Activated CD4-positive, CD25-positive, alpha-beta regulatory T cell (primary cell): ENCODE results near the gene FAM131C.
A peak's percentile ranks its signal among the peaks of the same experiment; 100 is the strongest.
"Not testable (repeated sequence)": the region's sequence is repeated elsewhere in the genome, so short reads cannot be mapped to it uniquely, and the experiment has no call there.

Source experiments
- DNase-seq, 4 experiments: peaks; one replicate each; lab custom pipeline; 2025; lab: John Stamatoyannopoulos, UW

The FAM131C gene

DNA sequence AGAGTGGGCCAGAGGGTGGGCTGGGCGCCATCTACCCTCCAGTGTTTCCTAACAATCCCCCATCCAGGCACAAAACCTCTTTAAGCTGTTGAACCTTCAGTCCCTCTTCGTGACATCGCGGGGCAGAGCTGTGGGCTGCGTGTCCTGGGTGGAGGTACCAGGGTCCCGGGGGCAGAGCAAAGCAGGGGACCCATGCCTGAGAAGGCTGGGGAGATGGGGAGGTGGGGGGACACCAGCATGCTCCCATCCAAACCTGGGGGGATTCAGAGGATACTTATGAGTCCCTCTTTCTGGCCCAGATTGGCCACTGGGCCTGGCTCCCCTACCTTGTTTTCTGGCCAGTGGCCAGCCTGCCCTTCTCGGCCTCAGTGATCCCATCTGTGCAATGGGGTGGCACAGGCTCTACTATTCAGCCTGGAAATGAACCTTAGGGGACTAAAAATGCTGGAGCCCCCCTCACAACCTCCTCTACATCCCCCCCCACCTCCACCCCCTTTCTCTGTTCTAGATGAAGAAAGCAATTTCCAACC lies 40.3 kb downstream of the FAM131C start:
- not testable (repeated sequence) for DNase-seq

DNA sequence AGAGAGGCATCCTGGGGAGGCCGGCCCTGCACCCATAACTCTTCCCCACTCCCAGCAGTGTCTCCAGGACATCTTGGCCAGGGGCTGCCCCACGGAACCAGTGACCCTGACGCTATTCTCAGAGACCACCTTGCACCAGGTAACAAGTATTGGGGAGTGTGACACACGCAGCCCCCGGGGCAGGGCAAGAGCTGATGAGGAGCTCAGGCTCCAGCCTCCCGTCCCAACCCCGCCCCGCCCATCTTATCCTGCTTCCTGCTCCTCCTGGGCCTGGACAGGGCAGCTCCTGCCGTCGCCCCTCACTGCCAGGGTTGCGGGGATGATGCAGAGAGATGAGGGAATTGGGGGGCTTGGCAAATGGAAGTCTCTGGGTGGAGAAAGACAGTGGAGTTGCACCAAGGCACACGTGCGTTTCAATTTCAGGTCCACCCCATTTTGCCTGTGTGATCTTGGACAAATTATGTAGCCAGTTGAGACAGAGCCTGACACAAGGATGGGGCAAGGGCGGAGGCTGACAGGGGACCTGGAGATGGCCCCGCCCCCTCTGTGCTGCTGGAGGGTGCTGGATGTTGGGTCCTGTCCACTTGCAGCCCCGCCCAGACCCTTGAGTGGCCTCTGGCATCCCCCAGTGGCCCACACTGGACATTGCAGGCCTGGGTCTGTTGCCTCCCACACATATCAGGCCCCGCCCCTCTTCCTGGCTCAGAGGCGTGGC lies 40.9 kb downstream of the FAM131C start:
- peak in 2 of 4 experiments; percentile 9 to 12 for DNase-seq

DNA sequence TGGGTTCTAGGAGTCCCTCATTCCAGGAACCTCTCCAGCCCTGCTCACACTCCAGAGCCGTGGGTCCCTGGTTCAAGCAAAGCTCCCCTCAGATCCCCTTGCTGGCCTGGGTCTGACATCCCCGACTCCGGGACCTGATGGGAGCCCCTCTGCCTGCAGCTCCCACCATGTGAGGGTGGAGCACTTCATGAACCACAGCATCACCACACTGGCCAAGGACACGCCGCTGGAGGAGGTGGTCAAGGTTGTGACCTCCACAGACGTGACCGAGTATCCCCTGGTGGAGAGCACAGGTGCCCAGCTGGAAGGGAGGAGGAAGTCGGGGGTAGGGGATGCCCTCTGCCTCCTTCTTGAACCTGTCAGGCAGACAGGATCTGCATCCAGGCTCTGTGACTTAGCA lies 41.9 kb downstream of the FAM131C start:
- DNase-seq = no peak

DNA sequence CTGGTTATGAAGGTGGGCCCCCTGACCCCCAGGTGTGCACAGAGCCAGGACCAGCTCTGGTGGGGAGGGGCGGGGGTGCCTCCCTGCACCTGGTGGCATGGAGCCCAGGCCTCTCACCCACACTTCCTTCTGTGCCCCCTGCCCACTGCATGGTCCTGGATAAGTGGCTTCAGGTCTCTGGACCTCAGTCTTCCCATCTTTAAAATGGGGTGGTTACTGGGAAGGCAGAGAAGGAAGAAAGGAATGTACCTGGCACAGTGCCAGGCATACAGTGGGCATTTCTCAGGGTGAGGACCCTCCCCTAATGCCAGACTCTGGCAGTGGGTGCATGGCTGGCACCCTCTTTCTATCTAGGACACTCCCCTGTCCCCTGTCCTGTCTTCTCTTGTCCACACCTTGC lies 44.2 kb downstream of the FAM131C start:
- no peak for DNase-seq

DNA sequence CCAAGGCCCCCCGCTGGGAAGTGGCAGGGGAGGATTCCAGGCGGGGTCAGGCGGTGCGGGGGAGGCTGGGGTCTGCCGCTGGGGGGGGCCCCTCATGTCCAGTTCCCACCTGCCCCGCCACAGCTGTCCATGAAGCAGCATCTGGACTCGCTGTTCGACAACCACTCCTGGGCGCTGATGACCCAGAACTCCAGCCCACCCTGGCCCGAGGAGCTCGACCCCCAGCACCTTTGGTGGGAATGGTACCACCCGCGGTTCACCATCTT lies 44.5 kb downstream of the FAM131C start:
- DNase-seq = not testable (repeated sequence)

DNA sequence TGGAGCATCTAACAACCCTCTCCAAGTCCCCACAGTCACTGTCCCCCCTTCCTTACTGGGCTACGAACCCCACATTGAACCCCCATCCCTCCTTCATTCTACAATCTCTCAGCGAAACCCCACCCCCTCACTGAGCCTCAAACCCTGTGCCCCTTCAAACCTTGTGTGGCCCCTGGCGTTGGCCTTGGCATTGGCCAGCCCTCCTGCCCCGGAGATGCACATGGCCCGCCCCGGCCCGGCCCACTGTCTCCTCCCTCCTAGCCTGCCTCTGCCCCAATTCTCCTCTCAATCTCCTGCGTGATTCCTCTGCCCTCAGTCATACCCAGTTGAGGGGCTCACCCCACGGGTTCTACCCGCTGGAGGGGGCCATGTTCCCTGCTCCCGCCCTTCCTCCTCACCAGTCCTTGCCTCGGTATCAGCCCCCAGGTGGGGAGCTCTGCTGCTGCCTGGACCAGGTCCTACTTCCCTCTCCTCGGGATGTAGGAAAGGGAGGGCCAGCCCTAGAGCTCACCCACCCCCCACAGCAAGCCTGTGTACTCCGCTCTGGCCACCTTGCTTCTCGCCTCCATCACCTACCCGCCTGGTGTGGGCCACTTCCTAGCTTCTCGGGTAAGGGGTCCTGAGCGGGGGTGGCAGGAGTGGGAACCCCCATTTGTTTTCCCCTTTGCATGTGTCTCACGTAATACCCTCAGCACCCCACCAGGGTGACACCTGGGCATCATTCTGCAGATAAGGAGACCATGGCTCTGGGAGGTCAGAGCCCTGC lies 45.0 kb downstream of the FAM131C start:
- no peak for DNase-seq

DNA sequence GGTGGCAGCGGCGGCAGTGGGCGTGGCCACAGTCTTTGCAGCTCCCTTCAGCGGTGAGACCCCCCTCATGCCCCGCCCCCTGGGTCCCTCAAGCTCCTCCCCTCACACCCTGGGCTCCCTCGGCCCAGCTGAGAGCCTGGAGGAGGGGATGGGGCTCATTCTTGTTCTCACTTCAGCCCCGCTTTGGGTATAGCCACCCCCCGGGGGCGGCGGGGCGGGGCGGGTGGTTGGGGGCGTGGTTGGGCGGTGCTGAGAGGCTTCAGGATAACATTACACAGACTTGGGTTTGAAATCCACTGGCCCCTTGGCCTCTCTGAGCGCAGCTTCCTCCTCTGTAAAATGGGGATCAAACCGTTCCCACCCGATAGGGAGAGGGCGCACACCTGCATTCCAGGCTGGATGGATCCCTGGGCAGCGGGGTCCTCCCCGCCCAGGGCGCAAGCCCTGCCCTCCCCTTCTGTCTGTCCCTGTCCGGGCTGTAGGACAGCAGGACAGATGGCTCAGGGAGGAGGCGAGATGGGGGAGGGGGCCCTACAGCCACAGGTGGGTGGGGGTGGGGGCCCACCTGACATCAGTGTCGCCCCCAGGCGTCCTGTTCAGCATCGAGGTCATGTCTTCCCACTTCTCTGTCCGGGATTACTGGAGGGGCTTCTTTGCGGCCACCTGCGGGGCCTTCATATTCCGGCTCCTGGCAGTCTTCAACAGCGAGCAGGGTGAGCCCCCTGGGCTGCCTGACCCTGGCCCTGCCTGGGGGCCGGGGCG lies 46.5 kb downstream of the FAM131C start:
- peak in 1 of 4 experiments; percentile 14 for DNase-seq

DNA sequence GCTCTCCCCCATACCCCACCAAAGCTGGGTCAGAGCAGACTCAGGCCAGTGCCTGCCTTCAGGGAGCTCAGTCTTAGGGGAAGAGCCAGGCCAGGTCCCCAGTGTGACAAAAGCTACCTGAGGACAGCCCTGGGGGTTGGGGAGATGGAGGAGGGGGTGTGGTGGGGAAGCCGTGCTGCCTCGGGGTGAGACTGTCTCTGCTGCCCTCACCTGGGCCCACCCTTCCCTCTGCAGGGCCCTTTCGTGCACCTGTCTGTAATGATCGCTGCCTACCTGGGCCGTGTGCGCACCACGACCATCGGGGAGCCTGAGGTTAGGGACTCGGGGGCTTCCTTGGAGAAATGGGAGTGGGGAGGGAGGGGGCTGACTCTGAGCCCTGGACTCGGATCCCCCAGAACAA lies 47.1 kb downstream of the FAM131C start:
- DNase-seq = not testable (repeated sequence)

DNA sequence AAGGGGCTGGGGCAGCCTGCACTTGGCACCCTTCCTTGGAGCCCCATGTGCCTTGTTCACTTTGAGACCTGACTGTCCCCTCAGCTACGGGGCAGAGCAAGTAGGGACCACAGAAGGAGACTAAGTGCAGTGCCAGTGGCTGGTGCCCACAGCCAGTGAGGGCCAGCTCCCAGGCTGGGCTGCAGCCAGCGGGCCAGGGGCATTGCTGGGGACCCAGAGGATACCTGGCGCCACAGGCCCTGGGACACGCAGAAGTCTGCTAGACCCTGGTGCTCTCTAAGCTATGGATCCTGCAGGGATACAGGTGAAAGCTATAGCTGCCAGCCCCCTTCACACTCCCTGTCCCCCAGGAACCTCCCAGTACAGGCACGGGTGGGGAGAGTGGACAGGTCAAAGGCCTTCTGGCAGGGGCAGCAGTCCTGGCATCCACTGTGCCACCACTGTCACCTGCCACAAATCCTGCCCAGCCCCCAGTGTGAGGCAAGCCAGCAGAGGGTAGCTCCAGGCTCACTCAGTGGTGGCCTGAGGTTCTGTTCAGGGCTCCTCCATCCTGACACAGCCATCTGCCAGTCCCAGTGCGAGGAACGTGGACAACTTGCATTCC lies 50.3 kb downstream of the FAM131C start:
- no peak for DNase-seq

DNA sequence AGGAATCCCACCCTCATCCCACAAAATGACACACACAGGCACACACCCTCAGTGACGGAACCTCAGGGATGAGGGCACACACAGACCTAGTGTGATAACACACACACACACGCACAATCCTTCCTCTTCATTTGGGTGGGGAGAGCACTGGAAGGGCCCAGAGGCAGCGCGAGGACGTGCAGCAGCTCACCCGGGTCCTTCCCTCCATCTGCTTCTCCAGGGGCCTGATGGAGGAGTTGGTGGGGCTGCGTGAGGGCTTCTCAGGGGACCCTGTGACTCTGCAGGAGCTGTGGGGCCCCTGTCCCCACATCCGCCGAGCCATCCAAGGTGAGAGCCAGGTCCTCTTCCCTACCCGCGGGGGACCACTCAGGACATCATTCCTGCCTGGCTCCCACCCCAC lies 51.1 kb downstream of the FAM131C start:
- DNase-seq = no peak

DNA sequence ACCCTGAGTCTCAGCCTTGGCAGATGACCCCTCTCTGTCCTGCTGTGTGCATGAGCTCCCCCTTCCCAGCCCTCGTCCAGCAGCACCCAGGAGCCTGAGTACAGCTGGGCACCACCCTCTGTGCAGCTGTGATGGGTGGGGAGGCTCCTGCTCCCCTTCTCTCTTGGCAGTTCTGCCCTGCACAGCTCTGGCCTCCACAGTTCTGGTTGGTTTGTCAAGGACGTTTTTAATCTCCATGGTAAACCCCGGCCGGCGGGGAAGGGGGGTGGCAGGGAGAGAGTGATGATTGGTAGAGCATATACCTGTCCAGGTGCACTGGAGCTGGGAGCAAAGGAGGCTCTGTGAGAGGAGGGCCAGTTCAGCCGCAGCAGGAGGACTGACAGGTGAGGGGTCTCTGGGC lies 51.8 kb downstream of the FAM131C start, which contains the start of gene CLCNKA:
CLCNKA (plus strand) TSS at position 356 of the 400 bp plus-strand sequence. CDS start 584 bp downstream, outside the sequence.
- no peak for DNase-seq

DNA sequence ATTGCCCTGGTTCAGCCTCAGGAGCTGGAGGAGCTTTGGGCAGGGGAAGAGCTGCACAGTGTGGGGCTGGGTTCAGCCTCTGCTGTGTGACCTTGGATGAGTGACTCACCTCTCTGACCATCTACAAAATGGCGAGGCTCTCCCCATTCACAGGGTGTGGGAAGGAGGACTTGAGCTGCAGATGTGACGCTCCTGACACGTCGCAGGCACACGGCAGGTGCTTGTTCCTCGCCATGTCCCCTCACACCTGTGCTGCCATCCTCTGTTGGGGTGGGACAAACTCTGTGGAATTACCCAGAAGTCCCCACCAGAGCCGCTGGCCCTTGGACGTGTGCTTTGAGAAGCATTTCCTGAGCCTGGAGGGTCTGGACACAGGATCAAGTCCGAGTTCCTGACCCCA lies 52.6 kb downstream of the FAM131C start:
- DNase-seq = not testable (repeated sequence)

DNA sequence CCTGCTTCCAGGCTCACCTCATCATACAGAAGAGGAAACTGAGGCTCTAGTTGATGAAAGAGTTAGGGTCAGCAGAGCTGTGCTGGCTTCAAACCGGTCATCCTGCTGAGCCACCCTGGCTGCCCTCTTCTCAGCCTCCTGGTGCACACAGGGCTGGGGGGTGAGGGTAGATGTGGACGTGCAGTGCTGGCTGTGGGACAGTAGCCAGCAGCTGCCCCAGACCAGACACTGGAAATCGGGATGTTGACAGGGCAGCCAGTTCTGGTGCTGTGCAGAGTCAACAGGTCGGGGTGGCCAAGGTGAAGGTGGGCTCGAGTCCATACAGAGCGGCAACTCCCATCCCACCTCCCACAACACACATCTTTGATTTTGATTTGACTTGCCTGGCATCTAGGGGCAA lies 53.1 kb downstream of the FAM131C start:
- no peak for DNase-seq

DNA sequence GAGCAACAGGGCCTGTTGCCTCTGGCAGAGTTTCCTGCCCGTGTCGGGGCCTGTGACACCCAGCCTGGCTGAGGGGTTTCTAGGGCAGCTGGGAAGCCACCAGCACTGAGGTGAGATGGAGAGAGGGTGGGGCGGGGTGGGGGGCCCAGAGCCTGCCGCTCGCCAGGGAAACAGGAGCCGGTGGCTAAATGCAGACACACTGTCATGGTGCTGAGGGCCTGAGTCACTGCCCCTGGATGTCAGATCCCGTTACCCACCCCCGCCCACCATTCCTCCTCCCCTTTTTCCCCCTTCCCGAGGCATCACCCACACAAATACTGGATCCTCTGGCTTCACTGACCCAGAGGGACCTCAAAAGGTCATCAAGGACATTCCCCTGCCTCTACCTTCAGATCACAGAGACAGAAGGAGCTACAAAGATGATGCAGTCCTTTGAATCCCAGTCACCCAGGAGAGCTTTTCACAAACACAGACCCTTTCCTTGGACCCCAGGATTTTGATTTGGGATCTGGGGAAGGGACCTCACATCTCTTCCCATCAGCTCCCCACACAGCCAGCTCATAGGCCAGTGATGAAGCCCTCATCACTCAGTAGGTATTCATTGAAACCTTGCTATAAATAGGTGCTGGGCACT lies 53.7 kb downstream of the FAM131C start:
- no peak for DNase-seq

DNA sequence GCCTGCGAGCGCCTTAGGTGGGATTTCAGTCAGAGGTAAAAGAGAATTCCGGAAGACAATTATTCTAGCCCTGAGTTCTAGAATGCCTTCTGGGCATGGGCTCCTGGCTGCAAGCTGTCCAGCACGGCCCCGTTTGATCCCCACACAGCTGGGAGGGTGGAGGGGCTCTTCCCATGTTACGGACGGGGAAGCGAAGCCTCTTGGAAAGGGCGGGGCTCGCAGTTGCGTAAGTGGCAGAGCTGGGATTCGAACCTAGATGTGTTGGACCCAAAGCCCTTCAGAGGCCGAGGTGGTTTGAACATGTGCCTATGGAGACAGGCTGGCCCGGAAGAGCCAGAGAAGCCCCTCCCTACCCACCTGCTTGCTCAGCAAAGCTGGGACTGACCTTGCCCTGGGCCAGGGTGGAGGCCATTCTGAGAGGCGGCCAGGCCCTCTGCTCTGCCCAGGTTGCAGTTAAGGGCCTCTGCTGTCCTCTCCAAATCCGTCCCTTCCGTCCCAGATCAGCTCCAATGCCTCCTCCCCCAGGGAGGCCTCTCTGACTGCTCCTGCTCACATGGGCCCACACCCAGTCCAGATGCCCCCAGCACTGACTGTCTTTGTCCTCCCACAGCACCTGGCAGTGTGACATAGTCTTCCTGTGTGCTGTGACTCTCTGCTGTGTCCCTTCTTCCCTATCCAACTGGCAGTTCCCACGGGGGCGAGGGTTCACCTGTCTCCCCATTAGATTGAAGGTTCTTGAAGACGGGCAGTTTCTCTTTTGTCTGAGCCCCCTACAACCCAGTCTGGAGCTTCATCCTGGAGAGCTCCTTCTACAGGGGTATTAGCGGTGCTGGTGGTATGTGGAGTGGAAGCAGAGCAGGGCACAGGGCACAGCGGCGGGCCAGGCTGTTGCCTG lies 54.5 kb downstream of the FAM131C start:
- DNase-seq = no peak

DNA sequence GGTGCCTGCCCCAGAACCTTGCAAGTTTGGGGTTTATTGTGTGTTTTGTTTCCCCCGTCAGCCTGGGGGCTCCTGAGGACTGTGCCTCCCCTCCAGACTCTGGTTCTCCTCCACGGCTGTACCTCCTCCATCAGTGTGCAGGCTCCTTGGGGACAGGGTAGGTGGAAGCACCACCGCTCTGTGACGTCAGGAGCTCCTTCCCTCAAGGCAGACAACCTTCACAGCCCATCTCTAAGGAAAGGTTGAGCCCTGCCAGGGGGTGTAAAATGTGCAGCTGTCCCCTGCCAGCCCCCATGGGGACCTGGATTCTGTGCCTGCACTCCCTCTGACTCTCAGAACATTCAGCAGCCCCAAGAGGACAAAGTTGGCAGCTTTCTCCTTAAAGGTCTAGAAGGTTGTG lies 55.1 kb downstream of the FAM131C start:
- DNase-seq = no peak

DNA sequence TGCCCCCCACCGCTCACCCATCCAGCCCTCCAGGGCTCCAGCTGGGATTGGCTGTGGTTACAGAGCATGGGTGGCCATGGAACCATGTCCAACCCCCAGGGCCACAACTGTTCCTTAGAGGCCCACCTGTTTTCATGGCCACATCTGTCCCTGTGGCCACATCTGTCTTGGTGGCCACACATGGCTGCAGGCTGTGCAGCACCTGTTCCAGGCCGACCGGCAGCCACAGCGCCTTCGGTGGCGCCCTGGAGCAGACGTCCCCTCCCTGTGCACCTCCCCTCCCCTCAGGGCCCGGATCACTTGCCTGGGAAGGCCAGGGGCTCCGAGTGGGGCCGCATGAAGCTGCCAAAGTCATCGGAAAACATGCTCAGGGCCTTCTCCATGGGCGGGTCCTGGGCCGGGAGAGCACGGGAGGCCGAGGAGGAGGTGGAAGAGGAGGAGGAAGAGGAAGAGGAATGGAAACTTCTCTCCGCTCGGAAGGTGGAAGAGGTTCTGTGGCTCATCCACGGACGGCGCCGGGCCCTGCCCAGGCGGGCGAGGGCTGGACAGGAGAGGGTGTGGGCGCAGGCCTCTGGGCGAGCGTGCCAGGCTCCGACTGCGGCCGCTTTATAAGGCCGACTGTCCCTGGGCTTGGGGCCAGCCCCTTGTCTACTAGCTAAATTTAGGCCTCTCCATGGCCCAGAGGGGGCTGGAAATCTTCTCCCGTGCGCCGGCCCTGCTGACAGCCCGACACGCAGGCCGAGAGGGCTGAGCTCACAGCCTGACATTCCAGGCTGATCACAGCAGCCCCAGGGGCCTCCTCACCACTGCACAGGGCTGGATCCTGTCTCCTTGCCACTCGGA lies 55.8 kb downstream of the FAM131C start, which contains the start of gene HSPB7:
HSPB7 (minus strand) TSS at position 583 of the 843 bp plus-strand sequence; CDS start at position 503, 80 bp downstream.
- DNase-seq = no peak

DNA sequence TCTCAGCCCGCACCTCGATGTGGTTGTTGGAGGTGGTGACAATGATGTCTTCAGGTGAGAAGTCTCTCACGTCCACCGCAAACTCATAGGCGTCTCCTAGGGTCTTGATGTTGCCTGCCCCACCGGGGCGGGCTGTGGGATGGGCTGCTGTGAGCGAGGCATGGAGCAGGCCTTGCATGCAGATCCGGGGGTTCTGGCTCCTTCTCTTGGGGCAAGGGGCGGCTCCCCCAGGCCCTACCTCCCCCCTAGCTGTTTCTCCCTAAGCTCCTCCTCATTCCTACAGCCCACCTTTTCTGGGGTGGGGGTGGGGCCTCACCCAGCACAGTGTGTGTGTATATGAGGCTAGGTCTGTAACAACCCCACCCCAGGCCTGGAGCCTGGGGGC lies 56.4 kb downstream of the FAM131C start:
- no peak for DNase-seq
